PC-3 (cell line): ENCODE data around the gene ZNF490. TPM values are rescaled to one million over a fixed set of nuclear protein-coding genes. Genes with fewer than 3 reads are reported as not detected.

Experiments
- ATAC-seq: fragments of 200-7000 bp; cut with Tn5 transposase; 2 replicates; pipeline ENCODE4 v1.9.1; 2020; ENCODE audit warnings: mild to moderate bottlenecking, moderate library complexity
- BruUV-seq: library from RNA; stranded (reverse); fragments of 400-500 nt; replicated peaks from 2 replicates; lab custom pipeline; 2021; lab: Mats Ljungman, UMichigan
- CTCF ChIA-PET: fragments of 300-600 bp; sonication (Branson Sonifier 250); formaldehyde crosslinking; loops from one replicate; lab custom pipeline; 2022; ENCODE audit warnings: antibody characterized with exemption; lab: Charles Lee
- POLR2A ChIA-PET: fragments of 300-600 bp; sonication (Branson Sonifier 250); formaldehyde crosslinking; loops from one replicate; lab custom pipeline; 2022; ENCODE audit warnings: antibody characterized with exemption; ENCODE audit not compliant: unreplicated experiment; lab: Charles Lee
- DNase-seq: peaks from one replicate; pipeline ENCODE4 v3.0.0-alpha.2; 2015
- H2AFZ ChIP-seq: fragments of 300-600 bp; sonication (generic); 2 replicates; pipeline ENCODE4 v1.6.0; 2016; ENCODE audit warnings: antibody characterized with exemption, low read length
- H3F3A ChIP-seq: fragments of 300-600 bp; sonication (generic); one replicate; pipeline ENCODE4 v1.6.0; 2017; ENCODE audit warnings: antibody characterized with exemption, low read length, control low read depth, mild to moderate bottlenecking; ENCODE audit not compliant: unreplicated experiment
- H3K27ac ChIP-seq: fragments of 300-600 bp; sonication (generic); 2 replicates; pipeline ENCODE4 v1.5.1; 2016; ENCODE audit warnings: mild to moderate bottlenecking, low read length
- H3K27me3 ChIP-seq: fragments of 300-600 bp; sonication (generic); 2 replicates; pipeline ENCODE4 v1.6.1; 2016; ENCODE audit warnings: low read length, mixed read lengths
- H3K36me3 ChIP-seq: fragments of 300-600 bp; sonication (generic); 2 replicates; pipeline ENCODE4 v1.6.1; 2016; ENCODE audit warnings: low read depth, mixed run types, low read length, mixed read lengths
- H3K4me1 ChIP-seq: fragments of 300-600 bp; sonication (generic); 2 replicates; pipeline ENCODE4 v1.5.1; 2016; ENCODE audit warnings: low read length; ENCODE audit not compliant: insufficient read depth
- H3K4me2 ChIP-seq: fragments of 300-600 bp; sonication (generic); 2 replicates; pipeline ENCODE4 v1.6.0; 2016; ENCODE audit warnings: low read length
- H3K4me3 ChIP-seq: fragments of 300-600 bp; sonication (generic); 2 replicates; pipeline ENCODE4 v1.5.1; 2016; ENCODE audit warnings: mild to moderate bottlenecking, low read length, mixed read lengths
- H3K79me2 ChIP-seq: fragments of 300-600 bp; sonication (generic); 2 replicates; pipeline ENCODE4 v1.6.1; 2017; ENCODE audit warnings: low read length, mixed read lengths
- H3K9ac ChIP-seq: fragments of 300-600 bp; sonication (generic); 2 replicates; pipeline ENCODE4 v1.6.0; 2016; ENCODE audit warnings: mild to moderate bottlenecking, low read length
- H3K9me2 ChIP-seq: fragments of 300-600 bp; sonication (generic); replicated peaks from 2 replicates; pipeline ENCODE4 v1.6.1; 2016; ENCODE audit warnings: mixed run types, low read length, mixed read lengths
- H3K9me3 ChIP-seq: fragments of 300-600 bp; sonication (generic); 2 replicates; pipeline ENCODE4 v1.6.1; 2016; ENCODE audit warnings: low read length, mixed read lengths
- H4K20me1 ChIP-seq: fragments of 300-600 bp; sonication (generic); 2 replicates; pipeline ENCODE4 v1.6.1; 2016; ENCODE audit warnings: low read length, mixed read lengths
- CTCF ChIP-seq: fragments of 300-600 bp; sonication (generic); conservative IDR thresholded peaks from 2 replicates; pipeline ENCODE4 v1.5.1; 2017; ENCODE audit warnings: antibody characterized with exemption, low read depth, mild to moderate bottlenecking, low read length
- EZH2 ChIP-seq: fragments of 300-600 bp; sonication (generic); IDR thresholded peaks from one replicate; pipeline ENCODE4 v1.6.1; 2017; ENCODE audit warnings: antibody characterized with exemption, mild to moderate bottlenecking, low read length; ENCODE audit not compliant: unreplicated experiment
- EZH2phosphoT487 ChIP-seq: fragments of 300-600 bp; sonication (generic); IDR thresholded peaks from 2 replicates; pipeline ENCODE4 v1.6.1; 2018; ENCODE audit warnings: mild to moderate bottlenecking, antibody characterized with exemption, low read length, borderline replicate concordance
- intact Hi-C: fragments of 100-400 bp; cut with micrococcal nuclease; formaldehyde crosslinking; loops from 2 replicates; pipeline ENCODE4 v1.9.0; 2023
- total RNA-seq: library from RNA; depleted of rRNA; stranded (reverse); fragments of >200 nt; gene quantifications from 2 replicates; pipeline ENCODE4 v1.2.3, GENCODE V29; 2014

The ZNF490 gene
- total RNA-seq, 1 experiment from 2014 or later, result 10.7 TPM

GRCh38 chr19:12642506-12642905, 31.9 kb upstream of the ZNF490 start:
- no peak overlapping the region for H3K9ac ChIP-seq
- H3K79me2 ChIP-seq, result no peaks in the 10 kb centered on the region
- no peak for TF ChIP-seq CTCF
- no peak for TF ChIP-seq EZH2
- TF ChIP-seq EZH2phosphoT487, result no peak
- H3K9me3 ChIP-seq, result no peaks in the 10 kb centered on the region
- no peaks in the 10 kb centered on the region for H3K4me1 ChIP-seq
- H3K36me3 ChIP-seq, result no peaks in the 10 kb centered on the region
- ChIA-PET CTCF (no interaction called here), POLR2A (no interaction called here)
- ATAC-seq, result no peak
- H3K9me2 ChIP-seq, result no peaks in the 10 kb centered on the region
- no peak overlapping the region for H3K27ac ChIP-seq
- no peaks in the 10 kb centered on the region for H3K27me3 ChIP-seq
- intact Hi-C loops, result no loop called here
- no peaks in the 10 kb centered on the region for H4K20me1 ChIP-seq
- H3F3A ChIP-seq, result no peaks in the 10 kb centered on the region
- no peak overlapping the region for H3K4me3 ChIP-seq
- H2AFZ ChIP-seq, result no peak overlapping the region
- no peak for DNase-seq
- H3K4me2 ChIP-seq, result no peak overlapping the region
- no TSS peak for BruUV-seq

- no peaks in the 10 kb centered on the region for H3K27me3 ChIP-seq
- no peak overlapping the region for H2AFZ ChIP-seq
- no peak for TF ChIP-seq EZH2phosphoT487
- no peak for TF ChIP-seq EZH2
- no peak for TF ChIP-seq CTCF
- H3K9me3 ChIP-seq, result no peaks in the 10 kb centered on the region
- no peaks in the 10 kb centered on the region for H3K79me2 ChIP-seq
- H3K27ac ChIP-seq, result no peak overlapping the region
- no peak overlapping the region for H3K9ac ChIP-seq
- H3K4me3 ChIP-seq, result no peak overlapping the region
- DNase-seq (no peak), ATAC-seq (no peak)
- intact Hi-C loops, result no loop called here
- no TSS peak for BruUV-seq
- H3K9me2 ChIP-seq, result no peaks in the 10 kb centered on the region
- no peaks in the 10 kb centered on the region for H3F3A ChIP-seq
- H4K20me1 ChIP-seq, result no peaks in the 10 kb centered on the region
- POLR2A ChIA-PET, result no interaction called here
- H3K4me2 ChIP-seq, result no peak overlapping the region
- no peaks in the 10 kb centered on the region for H3K36me3 ChIP-seq
- CTCF ChIA-PET, result no interaction called here
- H3K4me1 ChIP-seq, result no peaks in the 10 kb centered on the region
Measured at GRCh38 chr19:12641456-12641855, 30.8 kb upstream of the ZNF490 start.

- TF ChIP-seq EZH2phosphoT487 (no peak), CTCF (peak; percentile 83), EZH2 (no peak)
- H3K9me3 ChIP-seq, result no peaks in the 10 kb centered on the region
- H3F3A ChIP-seq, result no peaks in the 10 kb centered on the region
- H3K36me3 ChIP-seq, result no peaks in the 10 kb centered on the region
- POLR2A ChIA-PET, result interaction anchor here (0.6 kb wide), 1 partner anchor 1497 kb away, joined by 3 read pairs; no protein-coding TSS in a partner anchor
- no peak overlapping the region for H3K4me3 ChIP-seq
- ATAC-seq (peak; percentile 81), DNase-seq (peak; percentile 64)
- no peaks in the 10 kb centered on the region for H3K4me1 ChIP-seq
- intact Hi-C loops, result no loop called here
- H3K79me2 ChIP-seq, result no peaks in the 10 kb centered on the region
- no peaks in the 10 kb centered on the region for H4K20me1 ChIP-seq
- CTCF ChIA-PET, result interaction anchor here (0.6 kb wide), 1 partner anchor 29 kb away, joined by 3 read pairs; the partner anchor contains the start of genes ZNF490 and ZNF791
- no peak overlapping the region for H3K9ac ChIP-seq
- H3K4me2 ChIP-seq, result no peak overlapping the region
- no peaks in the 10 kb centered on the region for H3K27me3 ChIP-seq
- no peaks in the 10 kb centered on the region for H3K9me2 ChIP-seq
- H3K27ac ChIP-seq, result no peak overlapping the region
- peak overlapping the region; percentile 12; the same call in 1 of the 2 replicates for H2AFZ ChIP-seq
- no TSS peak for BruUV-seq
Measured at GRCh38 chr19:12639901-12640613, 29.4 kb upstream of the ZNF490 start.
